K562 (cell line): ENCODE data around the gene AKAP6. TPM values are rescaled to one million over a fixed set of nuclear protein-coding genes. Genes with fewer than 3 reads are reported as not detected.

Source experiments
- ATAC-seq: fragments of 200-7000 bp; cut with Tn5 transposase; 3 replicates; pipeline ENCODE4 v1.9.1; 2020; ENCODE audit warnings: moderate library complexity
- BruUV-seq: library from RNA; stranded (reverse); fragments of 400-500 nt; replicated peaks from 2 replicates; lab custom pipeline; 2021; lab: Mats Ljungman, UMichigan
- CTCF ChIA-PET: fragments of 300-600 bp; formaldehyde crosslinking; extraction: SDS; loops from one replicate; lab custom pipeline; 2021; ENCODE audit warnings: low intra/inter-chr PET ratio; lab: Yijun Ruan, JAX
- POLR2A ChIA-PET: fragments of 300-600, 350-650 bp; sonication (Branson Sonifier 250); formaldehyde crosslinking; extraction: SDS; loops from one replicate; lab custom pipeline; 2021; ENCODE audit warnings: antibody characterized with exemption, inconsistent platforms; lab: Yijun Ruan, JAX
- DNase-seq, 4 experiments: peaks; one replicate each; pipeline versions ENCODE4 v3.0.0 to v3.0.0-alpha.2; 2011 to 2018; ENCODE audit warnings: low spot score in 3 of 4, mixed read lengths in 3 of 4; ENCODE audit errors: extremely low read depth in 1 of 4
- FAIRE-seq: peaks from 2 replicates; lab custom pipeline; 2011; peaks lifted over from hg19 to GRCh38; lab: Jason Lieb, UNC
- H2AFZ ChIP-seq: 2 replicates; pipeline ENCODE4 v1.6.0; 2011; ENCODE audit warnings: low read depth, low read length, control low read depth, inconsistent platforms
- H3K27ac ChIP-seq: fragments of 200-600 bp; 3 replicates; pipeline ENCODE4 v1.8.0; 2011; ENCODE audit warnings: low read depth, mild to moderate bottlenecking, control low read depth, inconsistent platforms, low read length, moderate library complexity, mixed read lengths; ENCODE audit errors: extremely low read depth
- H3K27me3 ChIP-seq, 2 experiments: fragments of 300-600 bp in 1 of 2; 2 replicates in 1 of 2; 3 replicates in 1 of 2; pipeline versions ENCODE4 v1.6.0 to v1.8.0; 2011; ENCODE audit warnings: inconsistent platforms in 2 of 2, low read length in 2 of 2, mild to moderate bottlenecking in 1 of 2, mixed read lengths in 1 of 2, moderate library complexity in 1 of 2; ENCODE audit not compliant: control insufficient read depth in 2 of 2, insufficient read depth in 2 of 2
- H3K36me3 ChIP-seq: fragments of 300-600 bp; 3 replicates; pipeline ENCODE4 v1.8.0; 2011; ENCODE audit warnings: mild to moderate bottlenecking, low read length, inconsistent platforms; ENCODE audit not compliant: control insufficient read depth, insufficient read depth
- H3K4me1 ChIP-seq, 2 experiments: fragments of 200-600 bp in 1 of 2; replicated peaks in 1 of 2; 2 replicates in 1 of 2; 3 replicates in 1 of 2; pipeline versions ENCODE4 v1.5.1 to v1.8.0; 2011; ENCODE audit warnings: inconsistent platforms in 2 of 2, low read length in 2 of 2, mild to moderate bottlenecking in 1 of 2, mixed read lengths in 1 of 2, moderate library complexity in 1 of 2; ENCODE audit not compliant: control insufficient read depth in 2 of 2, insufficient read depth in 2 of 2
- H3K4me2 ChIP-seq: 2 replicates; pipeline ENCODE4 v1.6.1; 2011; ENCODE audit warnings: low read length, control low read depth, inconsistent platforms, mixed read lengths; ENCODE audit not compliant: insufficient read depth
- H3K4me3 ChIP-seq: fragments of 200-600 bp; sonication (generic), shearing (Covaris generic); 2 replicates; pipeline ENCODE4 v1.5.1; 2016; ENCODE audit warnings: control low read depth, inconsistent platforms
- H3K79me2 ChIP-seq: fragments of 200-600 bp; 3 replicates; pipeline ENCODE4 v1.8.0; 2011; ENCODE audit warnings: low read length, inconsistent platforms; ENCODE audit not compliant: control insufficient read depth, insufficient read depth
- H3K9ac ChIP-seq, 2 experiments: 2 replicates each; pipeline versions ENCODE4 v1.6.0 to v1.6.1; 2011; ENCODE audit warnings: low read depth in 2 of 2, low read length in 2 of 2, control low read depth in 1 of 2, inconsistent platforms in 1 of 2, mild to moderate bottlenecking in 1 of 2, mixed read lengths in 1 of 2; ENCODE audit not compliant: insufficient read depth in 1 of 2
- H3K9me1 ChIP-seq: one replicate; pipeline ENCODE4 v1.6.0; 2011; ENCODE audit warnings: inconsistent platforms, mild to moderate bottlenecking, low read length, moderate library complexity; ENCODE audit not compliant: control insufficient read depth, insufficient read depth
- H3K9me3 ChIP-seq: replicated peaks from 2 replicates; pipeline ENCODE4 v1.5.1; 2011; ENCODE audit warnings: low read depth, low read length, inconsistent platforms; ENCODE audit not compliant: control insufficient read depth, insufficient read depth
- H4K20me1 ChIP-seq: replicated peaks from 2 replicates; pipeline ENCODE4 v1.6.1; 2011; ENCODE audit warnings: low read length, inconsistent platforms, mixed read lengths; ENCODE audit not compliant: control insufficient read depth, insufficient read depth
- BRF1 ChIP-seq: IDR thresholded peaks from 3 replicates; pipeline ENCODE4 v1.6.1; 2011; ENCODE audit warnings: borderline replicate concordance, mild to moderate bottlenecking; ENCODE audit not compliant: insufficient read length; ENCODE audit errors: extremely low read depth
- CC2D1A ChIP-seq: fragments of 450-650 bp; IDR thresholded peaks from 2 replicates; pipeline ENCODE4 v1.6.1; 2017; ENCODE audit warnings: mild to moderate bottlenecking
- CREB3L1 ChIP-seq: fragments of 450-650 bp; IDR thresholded peaks from 2 replicates; pipeline ENCODE4 v1.6.1; 2014; ENCODE audit warnings: low read depth, mild to moderate bottlenecking, moderate library complexity, borderline replicate concordance
- EWSR1 ChIP-seq: fragments of 450-650 bp; IDR thresholded peaks from 2 replicates; pipeline ENCODE4 v1.6.1; 2018; ENCODE audit warnings: borderline replicate concordance, mild to moderate bottlenecking, low read depth, moderate library complexity; ENCODE audit not compliant: partially characterized antibody
- KAT8 ChIP-seq: fragments of 450-650 bp; IDR thresholded peaks from 2 replicates; pipeline ENCODE4 v1.6.1; 2016; ENCODE audit warnings: low read depth, mild to moderate bottlenecking
- LCOR ChIP-seq: sonication (generic); formaldehyde crosslinking; IDR thresholded peaks from 2 replicates; pipeline ENCODE4 v1.8.0; 2022; ENCODE audit warnings: mild to moderate bottlenecking, missing genetic modification reagents
- MEF2D ChIP-seq: conservative IDR thresholded peaks from 2 replicates; pipeline ENCODE4 v1.6.1; 2016; ENCODE audit warnings: low read depth, missing genetic modification characterization, missing compliant biosample characterization
- NKRF ChIP-seq: fragments of 450-650 bp; IDR thresholded peaks from 2 replicates; pipeline ENCODE4 v1.6.1; 2016; ENCODE audit warnings: borderline replicate concordance
- RAD51 ChIP-seq: fragments of 450-650 bp; IDR thresholded peaks from 2 replicates; pipeline ENCODE4 v1.7.1; 2016; ENCODE audit warnings: low read depth, mild to moderate bottlenecking, borderline replicate concordance
- TAF9B ChIP-seq: fragments of 450-650 bp; IDR thresholded peaks from 2 replicates; pipeline ENCODE4 v1.6.1; 2018; ENCODE audit warnings: mild to moderate bottlenecking; ENCODE audit not compliant: partially characterized antibody
- ZBTB2 ChIP-seq: fragments of 450-650 bp; IDR thresholded peaks from 2 replicates; pipeline ENCODE4 v1.6.1; 2016; ENCODE audit warnings: antibody characterized with exemption
- ZNF23 ChIP-seq: fragments of 250-450 bp; sonication (Bioruptor Pico); IDR thresholded peaks from 2 replicates; pipeline ENCODE4 v1.4.0; 2020; ENCODE audit warnings: mild to moderate bottlenecking
- ZNF354B ChIP-seq: fragments of 250-450 bp; sonication (Bioruptor Pico); IDR thresholded peaks from 2 replicates; pipeline ENCODE4 v1.4.0; 2020
- WGBS: fragments of 100-300 bp; shearing (Covaris generic); methylation state at CpG from one replicate; pipeline ENCODE4 v1.1.6; 2016; ENCODE audit warnings: low coverage, mixed read lengths; ENCODE audit not compliant: insufficient coverage; ENCODE audit errors: missing lambda C conversion rate; 5-methylcytosine and 5-hydroxymethylcytosine counted together
- in situ Hi-C: fragments of 300-500 bp; cut with MboI; formaldehyde crosslinking; loops from 4 replicates; pipeline ENCODE4 v1.15.0; 2018; ENCODE audit warnings: inconsistent platforms, mixed read lengths
- intact Hi-C: fragments of 100-400 bp; cut with micrococcal nuclease; formaldehyde crosslinking; loops from 2 replicates; pipeline ENCODE4 v1.14.2; 2022
- polyA plus RNA-seq, 8 experiments: library from polyadenylated mRNA; depleted of rRNA in 4 of 8; stranded (reverse) in 5 of 8; unstranded in 3 of 8; fragments of >200 nt; fragmentation: Nextera tagmentation in 2 of 8; fragmentation: Illumina TruSeq in 1 of 8; extraction: Ambion mirVana in 2 of 8; extraction: Trizol in 1 of 8; gene quantifications; 2 replicates each; pipeline versions ENCODE4 v1.2.1 to v1.2.3, GENCODE V29; 2011 to 2014; ENCODE audit warnings: inconsistent platforms in 1 of 8, missing spikeins in 1 of 8
- total RNA-seq, 7 experiments: library from RNA; depleted of rRNA in 6 of 7; stranded (reverse); fragments of >200 nt in 6 of 7; fragmentation: Illumina TruSeq in 2 of 7; extraction: Trizol in 2 of 7; gene quantifications; 2 replicates each; pipeline versions ENCODE4 v1.2.1 to v1.2.3, GENCODE V29; 2011 to 2021; ENCODE audit warnings: low replicate concordance in 1 of 7

Gene AKAP6
- total and polyA plus RNA-seq, 9 of the 15 experiments (the other 6 are each of a cell fraction or from before 2014, with no cell fraction given), result 0.03 to 1.7 (median 0.48) TPM

GRCh38 chr14:32514236-32514635, 185.1 kb downstream of the AKAP6 start:
- Histone ChIP-seq H3K27me3 (no peaks in the 10 kb centered on the region), H3K9ac (no peak overlapping the region), H3K9me3 (no peaks in the 10 kb centered on the region), H3K4me2 (no peak overlapping the region), H3K9me1 (no peaks in the 10 kb centered on the region), H3K79me2 (no peaks in the 10 kb centered on the region), H3K4me1 (no peaks in the 10 kb centered on the region), H3K27ac (no peak overlapping the region), H3K4me3 (no peak overlapping the region), H3K36me3 (no peaks in the 10 kb centered on the region), H4K20me1 (no peaks in the 10 kb centered on the region), H2AFZ (no peak overlapping the region)
- intact Hi-C loops (no loop called here), in situ Hi-C loops (no loop called here)
- ChIA-PET POLR2A (no interaction called here), CTCF (interaction anchor here (0.5 kb wide), 1 partner anchor 998 kb away, joined by 3 read pairs; no protein-coding TSS in a partner anchor)
- no peak for FAIRE-seq
- no TSS peak for BruUV-seq
- TF ChIP-seq CREB3L1, result no peak
- no peak for TF ChIP-seq RAD51
- TF ChIP-seq TAF9B, result no peak
- DNase-seq, result no peak
- no peak for ATAC-seq
- WGBS, result 0% methylated on average over 1 of the region's 1 CpG

GRCh38 chr14:32514681-32515080, 185.6 kb downstream of the AKAP6 start:
- ChIA-PET POLR2A (no interaction called here), CTCF (no interaction called here)
- FAIRE-seq, result no peak
- no peak overlapping the region for H3K9ac ChIP-seq
- no peaks in the 10 kb centered on the region for H3K9me3 ChIP-seq
- no peak overlapping the region for H3K4me2 ChIP-seq
- DNase-seq, result no peak
- no TSS peak for BruUV-seq
- no peaks in the 10 kb centered on the region for H3K4me1 ChIP-seq
- H4K20me1 ChIP-seq, result no peaks in the 10 kb centered on the region
- no peaks in the 10 kb centered on the region for H3K36me3 ChIP-seq
- no peaks in the 10 kb centered on the region for H3K27me3 ChIP-seq
- H2AFZ ChIP-seq, result no peak overlapping the region
- H3K27ac ChIP-seq, result no peak overlapping the region
- in situ Hi-C loops, result no loop called here
- H3K4me3 ChIP-seq, result no peak overlapping the region
- H3K9me1 ChIP-seq, result no peaks in the 10 kb centered on the region
- ATAC-seq, result no peak
- intact Hi-C loops, result no loop called here
- no peaks in the 10 kb centered on the region for H3K79me2 ChIP-seq
- no peak for TF ChIP-seq LCOR (CRISPR knock-in tag)
- TF ChIP-seq ZNF23 (CRISPR knock-in tag), result no peak
- no peak for TF ChIP-seq ZBTB2
- TF ChIP-seq BRF1, result no peak
- no peak for TF ChIP-seq EWSR1
- no peak for TF ChIP-seq MEF2D (tag)
- TF ChIP-seq CC2D1A, result no peak
- no peak for TF ChIP-seq KAT8
- TF ChIP-seq ZNF354B (CRISPR knock-in tag), result no peak
- no peak for TF ChIP-seq NKRF
